GM12873 (cell line): ENCODE results near the gene ACACB.

Source experiments
- CTCF ChIP-seq: IDR thresholded peaks from 2 replicates; pipeline ENCODE4 v1.5.1; 2012; ENCODE audit warnings: low read depth, mild to moderate bottlenecking, moderate library complexity, low read length, control low read depth; ENCODE audit not compliant: insufficient read depth; ENCODE audit errors: missing control alignments

Gene ACACB

DNA sequence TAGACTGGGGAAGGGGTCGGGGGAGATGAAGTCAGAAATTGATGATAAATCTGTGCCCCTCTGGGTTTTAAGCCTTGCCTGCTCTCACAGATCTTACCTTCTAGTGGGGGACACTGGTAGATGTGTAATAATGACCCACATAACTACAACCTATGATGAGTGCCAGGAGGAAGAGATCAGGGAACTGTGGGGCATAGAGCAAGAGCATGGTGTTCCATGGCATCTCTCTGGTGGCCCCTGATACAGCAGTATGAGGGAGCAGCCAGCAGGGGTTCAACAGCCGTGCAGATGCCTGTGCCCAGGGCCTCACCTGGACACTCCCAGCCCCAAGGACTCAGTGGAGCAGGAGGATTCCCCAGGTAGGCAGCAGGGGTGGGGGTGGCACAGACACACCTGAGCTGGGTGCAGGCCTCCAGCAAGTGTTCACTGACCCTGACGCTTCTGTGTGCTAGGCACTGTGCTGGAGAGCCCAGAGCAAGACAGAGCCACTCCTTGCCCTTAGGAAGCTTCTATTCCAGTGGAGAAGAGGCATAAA, 5.0 kb downstream of the ACACB start:
- TF ChIP-seq CTCF, result no peak

DNA sequence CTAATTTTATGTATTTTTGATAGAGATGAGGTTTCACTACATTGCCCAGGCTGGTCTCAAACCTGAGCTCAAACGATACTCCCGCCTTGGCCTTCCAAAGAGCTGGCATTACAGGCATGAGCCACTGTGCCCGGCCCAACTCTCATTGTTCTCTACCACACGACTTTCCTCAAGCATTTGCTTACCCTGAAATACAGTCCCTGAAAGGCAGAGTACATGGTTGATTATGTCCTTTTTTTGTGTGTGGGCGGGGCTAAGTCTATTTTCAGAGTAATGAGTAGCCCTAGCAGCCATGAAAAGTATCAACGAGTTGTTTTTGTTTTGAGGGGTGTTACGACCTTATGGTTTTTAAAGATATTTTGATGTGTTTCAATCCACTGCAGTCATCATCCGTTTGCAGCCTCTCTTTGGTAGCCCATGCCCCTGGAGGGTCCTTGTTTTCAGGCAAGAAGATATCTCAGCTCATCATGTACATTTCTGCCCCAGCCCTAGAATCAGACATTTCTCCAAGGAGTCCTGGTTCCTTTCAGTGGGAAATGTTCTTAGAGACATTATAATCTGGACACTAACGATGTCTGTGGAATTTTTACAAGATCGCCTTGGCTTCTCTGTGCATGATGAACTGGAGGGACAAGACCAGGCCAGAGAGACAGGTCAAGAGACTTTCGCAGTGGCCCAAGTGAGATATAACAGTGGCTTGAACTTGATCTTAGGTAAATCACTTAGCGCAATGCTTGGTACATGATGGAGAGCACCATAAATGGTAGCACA, 8.7 kb downstream of the ACACB start:
- TF ChIP-seq CTCF, result no peak

DNA sequence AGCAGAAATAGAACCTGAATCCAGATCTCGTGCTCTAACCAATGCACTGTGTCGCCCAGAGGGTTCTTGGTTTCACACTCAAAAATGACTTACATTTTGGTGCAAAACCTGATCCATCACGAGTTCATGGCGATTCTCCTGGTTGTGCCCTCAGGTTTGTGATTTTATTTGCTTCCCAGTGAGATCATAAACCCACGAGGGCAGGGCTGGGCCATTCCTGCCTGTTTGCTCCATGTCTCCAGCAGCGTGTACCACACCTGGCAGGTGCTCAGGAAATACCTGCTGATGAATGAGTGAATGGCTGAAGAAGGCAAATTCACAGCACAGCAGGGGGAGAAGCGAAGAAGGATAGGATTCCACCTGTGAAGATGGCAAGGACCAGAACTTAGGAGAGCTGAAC, 9.4 kb downstream of the ACACB start:
- no peak for TF ChIP-seq CTCF

- TF ChIP-seq CTCF, result no peak
These were observed 10.4 kb downstream of the ACACB start for GRCh38 chr12:109126784-109127183.

DNA sequence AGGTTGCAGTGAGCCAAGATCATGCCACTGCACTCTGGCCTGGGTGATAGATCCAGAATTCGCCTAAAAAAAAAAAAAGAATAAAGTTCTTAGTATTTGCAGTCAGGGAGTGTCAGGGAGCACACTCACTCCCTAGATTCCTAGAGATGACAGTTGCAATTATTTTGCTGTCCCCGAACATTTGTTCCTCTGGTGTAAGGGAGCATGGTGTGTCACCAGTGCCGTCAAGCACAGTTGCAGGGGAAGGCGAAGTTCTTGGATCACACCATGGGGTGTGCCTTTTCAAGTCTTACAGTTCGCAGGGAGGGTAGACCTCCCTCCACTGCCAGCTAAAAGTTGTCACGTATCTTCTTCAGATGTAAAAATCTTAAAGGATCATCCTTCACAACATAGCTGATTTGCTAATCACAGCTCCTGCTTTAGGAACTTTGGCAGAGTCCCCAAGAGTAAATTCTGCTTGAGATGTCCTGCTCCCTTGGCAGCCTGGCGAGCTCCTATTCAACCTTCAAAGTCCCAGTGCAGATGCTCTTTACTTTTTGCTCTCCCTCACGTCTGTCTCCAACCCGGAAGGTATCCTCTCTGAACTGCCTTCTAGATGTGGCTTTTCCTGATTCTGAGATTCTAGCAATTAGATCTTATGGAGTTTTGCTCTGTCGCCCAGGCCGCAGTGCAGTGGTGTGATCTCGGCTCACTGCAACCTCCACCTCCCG, 11.3 kb downstream of the ACACB start:
- no peak for TF ChIP-seq CTCF

DNA sequence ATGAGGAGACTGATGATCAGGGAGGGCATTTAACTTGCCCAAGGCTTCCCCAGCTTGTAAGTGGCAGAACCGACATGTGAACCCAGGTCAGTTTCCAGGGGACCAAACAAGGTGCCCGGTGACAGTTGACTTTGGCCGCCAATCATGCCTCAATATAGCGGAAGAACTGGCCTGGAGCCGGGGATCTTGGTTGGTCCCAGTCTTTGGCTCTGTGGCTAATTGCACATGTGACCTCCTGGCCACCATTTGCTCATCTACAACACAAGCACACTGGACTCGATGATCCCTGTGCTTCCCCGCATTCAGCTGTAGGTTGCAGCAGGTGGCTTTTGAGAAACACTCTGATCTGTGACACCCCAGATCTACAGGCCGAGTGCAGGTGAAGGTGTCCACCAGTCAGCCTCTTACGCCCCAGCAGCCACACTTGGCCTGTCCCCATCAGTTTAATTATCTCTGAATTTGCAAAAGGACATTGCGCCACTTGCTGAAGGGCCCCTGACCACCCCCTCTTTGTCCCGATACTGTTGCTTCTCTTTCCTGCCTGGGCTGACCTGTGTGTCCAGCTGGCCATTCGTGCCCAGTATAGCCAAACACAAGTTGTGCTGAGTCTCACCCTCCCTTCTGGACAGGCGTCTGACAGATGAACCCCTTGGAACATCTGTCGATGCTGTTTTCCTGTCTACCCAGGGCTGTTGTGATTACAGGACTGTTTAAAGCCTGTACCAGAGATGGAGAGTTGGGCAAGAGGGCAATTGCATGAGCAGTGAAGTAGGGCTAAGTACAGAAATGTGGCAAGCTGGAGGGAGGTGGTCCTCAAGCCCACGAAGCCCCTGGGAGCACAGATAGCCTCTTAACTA, 14.1 kb downstream of the ACACB start:
- no peak for TF ChIP-seq CTCF
